H1 (cell line): ENCODE measurements around the gene SF3A2. TPM values are rescaled to one million over a fixed set of nuclear protein-coding genes. Genes with fewer than 3 reads are reported as not detected.
A peak's percentile ranks its signal among the peaks of the same experiment; 100 is the strongest.

Source experiments
- CTCF ChIA-PET: fragments of 300-600 bp; sonication (Branson Sonifier 250); formaldehyde crosslinking; loops from one replicate; lab custom pipeline; 2021; ENCODE audit not compliant: partially characterized antibody; lab: Charles Lee
- POLR2A ChIA-PET: fragments of 300-600 bp; sonication (Branson Sonifier 250); formaldehyde crosslinking; loops from one replicate; lab custom pipeline; 2021; ENCODE audit warnings: inconsistent platforms; ENCODE audit not compliant: partially characterized antibody; lab: Charles Lee
- DNase-seq, 2 experiments: peaks; one replicate each; pipeline versions ENCODE4 v3.0.0 to v3.0.0-alpha.2; 2010 to 2022; ENCODE audit warnings: low spot score in 2 of 2, low read depth in 1 of 2, mixed read lengths in 1 of 2
- FAIRE-seq: peaks from 2 replicates; lab custom pipeline; 2011; peaks lifted over from hg19 to GRCh38; lab: Jason Lieb, UNC
- H2AFZ ChIP-seq: 2 replicates; pipeline ENCODE4 v1.8.1; 2012; ENCODE audit warnings: low read length, inconsistent platforms
- H2AK5ac ChIP-seq: 2 replicates; pipeline ENCODE4 v1.6.1; 2013; ENCODE audit warnings: low read depth, low read length
- H2BK120ac ChIP-seq: replicated peaks from 2 replicates; pipeline ENCODE3; 2013; ENCODE audit warnings: low read depth, low read length, inconsistent platforms
- H2BK12ac ChIP-seq: 2 replicates; pipeline ENCODE4 v1.6.1; 2013; ENCODE audit warnings: low read depth, low read length
- H2BK15ac ChIP-seq: 2 replicates; pipeline ENCODE4 v1.6.1; 2013; ENCODE audit warnings: low read length
- H2BK20ac ChIP-seq: 2 replicates; pipeline ENCODE4 v1.6.1; 2013; ENCODE audit warnings: low read length
- H2BK5ac ChIP-seq: 2 replicates; pipeline ENCODE4 v1.6.1; 2013; ENCODE audit warnings: low read depth, low read length
- H3K14ac ChIP-seq: 2 replicates; pipeline ENCODE4 v1.6.1; 2013; ENCODE audit warnings: inconsistent platforms; ENCODE audit not compliant: insufficient read length
- H3K18ac ChIP-seq: 2 replicates; pipeline ENCODE4 v1.6.1; 2013; ENCODE audit warnings: low read length; ENCODE audit errors: extremely low read depth
- H3K23ac ChIP-seq: 2 replicates; pipeline ENCODE4 v1.6.1; 2013; ENCODE audit warnings: inconsistent platforms; ENCODE audit not compliant: insufficient read length
- H3K23me2 ChIP-seq: 2 replicates; pipeline ENCODE4 v1.6.1; 2013; ENCODE audit warnings: low read depth, low read length
- H3K27ac ChIP-seq: 2 replicates; pipeline ENCODE4 v1.6.1; 2011; ENCODE audit warnings: low read depth, low read length, inconsistent platforms
- H3K27me3 ChIP-seq, 4 experiments: replicated peaks in 1 of 4; 1 replicate in 1 of 4; 2 replicates in 3 of 4; pipeline versions ENCODE4 v1.6.1 to v1.8.1; 2011 to 2013; ENCODE audit warnings: low read length in 3 of 4, mild to moderate bottlenecking in 3 of 4, inconsistent platforms in 2 of 4, mixed read lengths in 2 of 4, moderate library complexity in 1 of 4; ENCODE audit not compliant: control insufficient read depth in 3 of 4, insufficient read depth in 3 of 4; ENCODE audit errors: extremely low read depth in 1 of 4
- H3K36me3 ChIP-seq, 4 experiments: 2 replicates each; pipeline versions ENCODE4 v1.6.1 to v1.8.1; 2011 to 2013; ENCODE audit warnings: mild to moderate bottlenecking in 4 of 4, low read length in 3 of 4, moderate library complexity in 2 of 4, control low read depth in 1 of 4, inconsistent platforms in 1 of 4; ENCODE audit not compliant: insufficient read depth in 4 of 4, control insufficient read depth in 2 of 4
- H3K4ac ChIP-seq: replicated peaks from 2 replicates; pipeline ENCODE3; 2013; ENCODE audit warnings: low read length, low read depth, mixed read lengths, inconsistent platforms; ENCODE audit not compliant: insufficient read length
- H3K4me1 ChIP-seq, 4 experiments: replicated peaks in 1 of 4; 1 replicate in 1 of 4; 2 replicates in 3 of 4; pipeline versions ENCODE4 v1.6.1 to v1.8.1; 2011 to 2013; ENCODE audit warnings: low read length in 3 of 4, inconsistent platforms in 2 of 4, mixed read lengths in 1 of 4; ENCODE audit not compliant: insufficient read depth in 4 of 4, control insufficient read depth in 3 of 4
- H3K4me2 ChIP-seq, 2 experiments: 2 replicates each; pipeline versions ENCODE4 v1.6.1 to v1.8.1; 2011 to 2013; ENCODE audit warnings: low read depth in 2 of 2, low read length in 2 of 2, control low read depth in 1 of 2, inconsistent platforms in 1 of 2, mild to moderate bottlenecking in 1 of 2; ENCODE audit not compliant: insufficient read depth in 1 of 2
- H3K4me3 ChIP-seq, 4 experiments: fragments of 200-600, 300-600 bp in 1 of 4; sonication (generic), shearing (Covaris generic), sonication (Bioruptor Twin) in 1 of 4; 2 replicates each; pipeline versions ENCODE4 v1.5.1 to v1.8.1; 2011 to 2016; ENCODE audit warnings: low read length in 4 of 4, low read depth in 3 of 4, control low read depth in 2 of 4, inconsistent platforms in 2 of 4, mild to moderate bottlenecking in 2 of 4, mixed read lengths in 1 of 4, moderate library complexity in 1 of 4; ENCODE audit not compliant: insufficient read depth in 2 of 4; ENCODE audit errors: extremely low read depth in 1 of 4
- H3K56ac ChIP-seq: replicated peaks from 2 replicates; pipeline ENCODE3; 2013; ENCODE audit warnings: low read depth, mild to moderate bottlenecking, mixed read lengths, low read length, inconsistent platforms; ENCODE audit not compliant: insufficient read length
- H3K79me1 ChIP-seq: 2 replicates; pipeline ENCODE4 v1.6.1; 2013; ENCODE audit warnings: low read depth, low read length, control low read depth
- H3K79me2 ChIP-seq, 2 experiments: 2 replicates each; pipeline versions ENCODE4 v1.6.1 to v1.8.1; 2012 to 2013; ENCODE audit warnings: low read length in 2 of 2, mild to moderate bottlenecking in 2 of 2, inconsistent platforms in 1 of 2; ENCODE audit not compliant: insufficient read depth in 2 of 2, control insufficient read depth in 1 of 2
- H3K9ac ChIP-seq, 4 experiments: replicated peaks in 1 of 4; 1 replicate in 1 of 4; 2 replicates in 3 of 4; pipeline versions ENCODE4 v1.6.1 to v1.8.1; 2011 to 2013; ENCODE audit warnings: low read depth in 3 of 4, low read length in 3 of 4, control low read depth in 2 of 4, mild to moderate bottlenecking in 2 of 4, moderate library complexity in 2 of 4, inconsistent platforms in 1 of 4; ENCODE audit errors: extremely low read depth in 1 of 4
- H3K9me3 ChIP-seq, 2 experiments: 2 replicates each; pipeline versions ENCODE4 v1.6.1 to v1.8.1; 2012 to 2013; ENCODE audit warnings: mild to moderate bottlenecking in 2 of 2, moderate library complexity in 2 of 2, control low read depth in 1 of 2, inconsistent platforms in 1 of 2, low read depth in 1 of 2, low read length in 1 of 2, mixed read lengths in 1 of 2; ENCODE audit not compliant: insufficient read depth in 2 of 2
- H4K20me1 ChIP-seq, 2 experiments: replicated peaks in 1 of 2; 2 replicates each; pipeline versions ENCODE3 to v1.8.1; 2011 to 2013; ENCODE audit warnings: inconsistent platforms in 2 of 2, low read length in 2 of 2, mild to moderate bottlenecking in 1 of 2; ENCODE audit not compliant: insufficient read depth in 2 of 2, control insufficient read depth in 1 of 2
- H4K5ac ChIP-seq: 2 replicates; pipeline ENCODE4 v1.6.1; 2013; ENCODE audit warnings: low read length, low read depth, mixed read lengths, inconsistent platforms; ENCODE audit not compliant: insufficient read length
- H4K8ac ChIP-seq: 2 replicates; pipeline ENCODE4 v1.8.0; 2013; ENCODE audit warnings: mild to moderate bottlenecking, moderate library complexity, low read length, inconsistent platforms; ENCODE audit not compliant: insufficient read depth; ENCODE audit errors: extremely low read depth
- H4K91ac ChIP-seq: replicated peaks from 2 replicates; pipeline ENCODE3; 2013; ENCODE audit warnings: low read length, mixed read lengths, inconsistent platforms; ENCODE audit not compliant: insufficient read length
- BACH1 ChIP-seq: IDR thresholded peaks from 2 replicates; pipeline ENCODE4 v1.6.1; 2012; ENCODE audit warnings: low read length, improper control_type of control experiment
- CBX5 ChIP-seq: fragments of 300-800, 300-1000 bp; sonication (generic); IDR thresholded peaks from 2 replicates; pipeline ENCODE4 v1.7.1; 2016; ENCODE audit warnings: antibody characterized with exemption, low read length, low read depth
- CEBPB ChIP-seq: IDR thresholded peaks from 2 replicates; pipeline ENCODE4 v1.6.1; 2012; ENCODE audit warnings: low read depth, low read length
- EGR1 ChIP-seq: IDR thresholded peaks from 2 replicates; pipeline ENCODE4 v1.6.1; 2011; ENCODE audit warnings: low read depth, low read length, borderline replicate concordance
- EZH2 ChIP-seq: fragments of 200-600 bp; sonication (generic); IDR thresholded peaks from 2 replicates; pipeline ENCODE4 v1.7.1; 2012; ENCODE audit warnings: low read depth, mild to moderate bottlenecking, moderate library complexity, low read length, inconsistent platforms; ENCODE audit not compliant: severe bottlenecking
- NANOG ChIP-seq: IDR thresholded peaks from 2 replicates; pipeline ENCODE4 v1.6.1; 2011; ENCODE audit warnings: low read length, low read depth, mild to moderate bottlenecking, inconsistent platforms; ENCODE audit not compliant: insufficient read depth, poor library complexity, severe bottlenecking
- POLR2AphosphoS5 ChIP-seq: IDR thresholded peaks from 2 replicates; pipeline ENCODE4 v1.6.1; 2011; ENCODE audit warnings: low read depth, low read length
- SAP30 ChIP-seq: fragments of 300-600 bp; sonication (generic); IDR thresholded peaks from 2 replicates; pipeline ENCODE4 v1.7.1; 2012; ENCODE audit warnings: low read length, moderate library complexity, mild to moderate bottlenecking, inconsistent platforms; ENCODE audit not compliant: insufficient read depth, insufficient replicate concordance
- SUZ12 ChIP-seq: fragments of 200-600 bp; sonication (generic); IDR thresholded peaks from 2 replicates; pipeline ENCODE4 v1.6.1; 2012; ENCODE audit warnings: mild to moderate bottlenecking, inconsistent platforms, low read length, moderate library complexity, mixed read lengths
- YY1 ChIP-seq: IDR thresholded peaks from 2 replicates; pipeline ENCODE4 v1.6.1; 2011; ENCODE audit warnings: low read depth, mild to moderate bottlenecking, low read length
- WGBS, 2 experiments: shearing (Covaris generic) in 1 of 2; methylation state at CpG; one replicate each; pipeline versions ENCODE4 v1.1.6 to v1.1.7; 2013 to 2015; ENCODE audit warnings: low lambda C conversion rate in 2 of 2, mixed read lengths in 2 of 2, inconsistent platforms in 1 of 2, low coverage in 1 of 2, missing lambda C conversion rate in 1 of 2; ENCODE audit not compliant: insufficient replicate concordance in 2 of 2, insufficient coverage in 1 of 2, insufficient read length in 1 of 2; ENCODE audit errors: extremely low coverage in 1 of 2, missing lambda C conversion rate in 1 of 2; 5-methylcytosine and 5-hydroxymethylcytosine counted together
- polyA plus RNA-seq, 7 experiments: library from polyadenylated mRNA; depleted of rRNA in 3 of 7; stranded (reverse) in 5 of 7; unstranded in 2 of 7; fragments of >200 nt in 5 of 7; fragments of 200-250 nt in 2 of 7; gene quantifications; 1 replicate in 5 of 7; 2 replicates in 1 of 7; 4 replicates in 1 of 7; pipeline versions ENCODE4 v1.2.1 to v1.2.3, GENCODE V29; 2011 to 2013; ENCODE audit warnings: missing spikeins in 2 of 7, mixed read lengths in 2 of 7
- total RNA-seq: library from RNA; stranded (reverse); fragmentation: NEBNext Ultra II Directional; extraction: Animal tissue kit (Norgen Biotek cat#: 25700); gene quantifications from 2 replicates; pipeline ENCODE4 v1.2.1, GENCODE V29; 2021
- TF ChIP-seq, protein P1 (sequence below): IDR thresholded peaks from 2 replicates; pipeline ENCODE4 v1.6.1; 2011; ENCODE audit warnings: low read depth, mild to moderate bottlenecking, low read length; ENCODE audit not compliant: insufficient read depth

SF3A2 gene
- total and polyA plus RNA-seq, 2 of the 8 experiments (the other 6 are each of a cell fraction or from before 2014, with no cell fraction given) = 15.3 to 146 TPM

DNA sequence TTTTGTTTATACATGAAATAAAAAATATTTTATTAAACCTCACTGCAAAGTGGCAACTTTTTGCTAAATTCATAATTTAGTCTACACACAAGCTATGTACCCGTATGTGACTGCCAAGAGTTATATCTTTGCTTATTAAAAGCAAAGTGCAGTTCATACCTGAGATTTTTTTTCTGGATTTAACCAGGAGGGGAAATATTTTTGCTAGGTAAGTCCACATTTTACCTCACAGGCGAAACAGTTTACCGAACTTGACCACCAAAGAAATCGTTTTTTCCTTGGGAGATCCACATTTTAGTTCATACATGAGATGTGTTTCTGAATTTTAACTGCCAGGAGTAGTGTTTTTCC is 31.8 kb downstream of the SF3A2 start:
- Histone ChIP-seq H3K14ac (no peak overlapping the region), H4K20me1 (peaks cover 17 to 20% of the 10 kb centered on the region in 2 experiments), H4K5ac (no peak overlapping the region), H4K8ac (no peak overlapping the region), H3K56ac (no peak overlapping the region), H3K4me2 (peak overlapping the region; percentile 38 to 63; a peak in 2 of 4 replicates), H3K79me2 (peaks cover 20 to 34% of the 10 kb centered on the region in 2 experiments; a peak in 3 of 4 replicates), H3K9ac (no peak overlapping the region), H3K79me1 (no peaks in the 10 kb centered on the region), H3K4me3 (peak overlapping the region in 2 of 4 experiments; percentile 95 to 100; a peak in 3 of 8 replicates), H2BK120ac (no peak overlapping the region), H3K23me2 (peaks cover 5% of the 10 kb centered on the region; the same call in 1 of the 2 replicates), H3K23ac (no peak overlapping the region), H2AK5ac (no peak overlapping the region), H3K18ac (no peak overlapping the region), H2BK20ac (no peak overlapping the region), H2BK15ac (no peak overlapping the region), H3K27ac (no peak overlapping the region), H2BK12ac (no peak overlapping the region), H3K9me3 (no peaks in the 10 kb centered on the region), H3K36me3 (peaks cover 3 to 23% (median 9%) of the 10 kb centered on the region in 4 experiments; a peak in 5 of 8 replicates), H3K27me3 (no peaks in the 10 kb centered on the region), H2BK5ac (no peak overlapping the region), H4K91ac (no peak overlapping the region), H3K4me1 (peaks cover 0 to 18% (median 6%) of the 10 kb centered on the region in 4 experiments; a peak in 5 of 7 replicates), H2AFZ (no peak overlapping the region), H3K4ac (no peak overlapping the region)
- ChIA-PET CTCF (interaction anchor here (1.4 kb wide), 1 partner anchor 29 kb away, joined by 4 read pairs; no protein-coding TSS in a partner anchor), POLR2A (interaction anchor here (1.2 to 23.4 kb wide), 7 partner anchors 13 to 86 kb away, joined by 3 to 330 read pairs (median 8); partner anchors contain the start of genes AMH, JSRP1 and SF3A2)
- TF ChIP-seq SAP30 (no peak), YY1 (no peak), CBX5 (no peak), NANOG (no peak), CEBPB (no peak), BACH1 (no peak), EZH2 (no peak), SUZ12 (no peak), POLR2AphosphoS5 (no peak), EGR1 (no peak)
- TF ChIP-seq, protein P1, sequence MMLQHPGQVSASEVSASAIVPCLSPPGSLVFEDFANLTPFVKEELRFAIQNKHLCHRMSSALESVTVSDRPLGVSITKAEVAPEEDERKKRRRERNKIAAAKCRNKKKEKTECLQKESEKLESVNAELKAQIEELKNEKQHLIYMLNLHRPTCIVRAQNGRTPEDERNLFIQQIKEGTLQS = no peak
- no peak for DNase-seq
- no peak for FAIRE-seq
- WGBS, 2 experiments = 81% methylated on average over 4 of the region's 4 CpGs; no CpG with 5 or more reads in 1 of the 2 experiments
